ENCODE results near the gene PLEKHH1. TPM values are rescaled to one million over a fixed set of nuclear protein-coding genes. Genes with fewer than 3 reads are reported as not detected.

Gene PLEKHH1
- total and polyA plus RNA-seq, 3 experiments from 2014 or later, result 0.77 to 0.86 TPM; not detected in 1

DNA sequence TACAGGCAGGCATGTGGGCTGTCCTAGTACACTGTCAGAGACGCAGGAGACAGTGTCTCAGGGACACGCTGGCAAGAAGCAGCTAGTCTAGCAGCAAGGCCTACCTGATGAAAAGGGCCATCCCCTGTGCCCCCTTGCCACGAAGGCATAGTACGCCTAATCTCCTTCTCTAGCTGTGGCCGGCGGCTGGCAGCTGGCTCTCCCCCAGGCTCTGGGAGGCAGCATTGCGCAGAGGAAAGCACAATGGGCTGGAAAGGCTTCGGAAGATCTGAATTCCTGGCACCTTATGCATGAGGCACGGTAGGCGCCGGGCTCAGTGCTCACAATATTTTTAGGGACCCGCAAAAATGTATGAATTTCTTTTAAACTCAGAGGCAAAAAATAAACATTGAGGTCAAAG is 16.0 kb upstream of the PLEKHH1 start:
- Histone ChIP-seq H3K4me3 (ENCODE audit: low read length) (no peak overlapping the region), H3K4me1 (ENCODE audit: insufficient read depth, low read length) (peaks cover 26% of the 10 kb centered on the region), H3K27me3 (ENCODE audit: insufficient read depth, low read length, poor library complexity, severe bottlenecking) (no peaks in the 10 kb centered on the region), H3K9me3 (ENCODE audit: low read length) (no peaks in the 10 kb centered on the region), H3K27ac (ENCODE audit: low read depth, low read length) (no peak overlapping the region), H3K36me3 (ENCODE audit: insufficient read depth, low read length) (no peaks in the 10 kb centered on the region)
- Mint-ChIP-seq H3K36me3 (peaks cover 0 to 2% (median 1%) of the 10 kb centered on the region in 3 donors), H3K4me1 (peaks cover 24 to 42% (median 28%) of the 10 kb centered on the region in 3 donors), H3K27ac (peak overlapping the region in 3 of 8 donors; percentile 7 to 72 (median 22)), H3K4me3 (peak overlapping the region; percentile 24 to 96 (median 59)), H3K9me3 (no peaks in the 10 kb centered on the region), H3K27me3 (peaks cover 3 to 9% of the 10 kb centered on the region in 2 donors)
- no peak for DNase-seq
- ChIA-PET CTCF (interaction anchor here (1.0 to 1.2 kb wide), 3 partner anchors 9 to 29 kb away, joined by 3 to 7 read pairs (median 4); partner anchors contain the start of gene TMEM229B), POLR2A (no interaction called here)

DNA sequence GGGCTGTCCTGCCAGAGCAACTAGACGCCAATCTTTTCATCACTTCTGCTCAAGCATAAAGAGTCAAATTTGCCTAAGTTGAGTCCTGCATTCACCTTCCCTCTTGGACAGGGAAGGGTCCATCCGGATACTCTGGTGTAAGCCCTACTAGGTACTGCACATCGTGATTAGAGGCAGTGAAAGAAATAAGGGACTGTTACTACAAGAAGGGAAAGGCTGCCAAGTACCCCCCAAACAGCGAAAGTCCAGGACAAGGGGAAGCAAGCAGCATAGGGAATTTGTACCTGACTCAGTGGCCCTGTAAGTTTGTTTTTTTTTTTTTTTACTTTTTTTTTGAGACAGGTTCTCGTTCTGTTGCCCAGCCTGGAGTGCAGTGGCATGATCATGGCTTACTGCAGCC is 13.7 kb upstream of the PLEKHH1 start:
- Mint-ChIP-seq H3K9me3 (no peaks in the 10 kb centered on the region), H3K4me3 (no peak overlapping the region), H3K27me3 (peaks cover 15 to 27% of the 10 kb centered on the region in 2 donors), H3K4me1 (peaks cover 6 to 18% (median 13%) of the 10 kb centered on the region in 3 donors), H3K27ac (no peak overlapping the region), H3K36me3 (peaks cover 0 to 2% (median 1%) of the 10 kb centered on the region in 3 donors)
- no peaks in the 10 kb centered on the region for H3K27me3 ChIP-seq (ENCODE audit: insufficient read depth, low read length, poor library complexity, severe bottlenecking)
- CTCF ChIA-PET, result interaction anchor here (1.0 kb wide), 1 partner anchor 14 kb away, joined by 4 read pairs; the partner anchor contains the start of gene PLEKHH1
- H3K27ac ChIP-seq (ENCODE audit: low read depth, low read length), result no peak overlapping the region
- H3K36me3 ChIP-seq (ENCODE audit: insufficient read depth, low read length), result no peaks in the 10 kb centered on the region
- DNase-seq, result no peak
- POLR2A ChIA-PET, result interaction anchor here (0.7 kb wide), 1 partner anchor 13 kb away, joined by 7 read pairs; no protein-coding TSS in a partner anchor
- H3K4me1 ChIP-seq (ENCODE audit: insufficient read depth, low read length), result peaks cover 11% of the 10 kb centered on the region
- H3K9me3 ChIP-seq (ENCODE audit: low read length), result no peaks in the 10 kb centered on the region
- no peak overlapping the region for H3K4me3 ChIP-seq (ENCODE audit: low read length)

DNA sequence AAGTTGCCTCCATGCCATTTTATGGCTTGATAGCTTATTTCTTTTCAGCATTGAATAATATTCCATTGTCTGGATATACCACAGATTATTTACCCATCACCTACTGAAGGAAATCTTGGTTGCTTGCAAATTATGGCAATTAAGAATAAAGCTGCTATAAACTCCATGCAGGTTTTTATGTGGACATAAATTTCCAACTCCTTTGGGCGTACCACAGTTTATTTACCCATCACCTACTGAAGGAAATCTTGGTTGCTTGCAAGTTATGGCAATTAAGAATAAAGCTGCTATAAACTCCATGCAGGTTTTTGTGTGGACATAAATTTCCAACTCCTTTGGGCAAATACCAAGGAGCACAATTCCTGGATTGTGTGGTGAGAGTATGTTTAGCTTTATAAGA is 12.6 kb upstream of the PLEKHH1 start:
- Histone ChIP-seq H3K36me3 (ENCODE audit: insufficient read depth, low read length) (no peaks in the 10 kb centered on the region), H3K4me3 (ENCODE audit: low read length) (no peak overlapping the region), H3K27me3 (ENCODE audit: insufficient read depth, low read length, poor library complexity, severe bottlenecking) (no peaks in the 10 kb centered on the region), H3K4me1 (ENCODE audit: insufficient read depth, low read length) (peaks cover 9% of the 10 kb centered on the region), H3K27ac (ENCODE audit: low read depth, low read length) (no peak overlapping the region), H3K9me3 (ENCODE audit: low read length) (no peaks in the 10 kb centered on the region)
- ChIA-PET CTCF (interaction anchor here (0.6 to 1.5 kb wide), 3 partner anchors 13 to 93 kb away, joined by 3 to 4 read pairs (median 3); partner anchors contain the start of gene PLEKHH1), POLR2A (no interaction called here)
- H3K27ac Mint-ChIP-seq, result no peak overlapping the region
- H3K27me3 Mint-ChIP-seq, result peaks cover 13 to 35% of the 10 kb centered on the region in 2 donors
- peak overlapping the region in 1 of 7 donors; percentile 64 for H3K4me3 Mint-ChIP-seq
- H3K36me3 Mint-ChIP-seq, result peaks cover 0 to 1% (median 0%) of the 10 kb centered on the region in 3 donors
- no peak for DNase-seq
- H3K4me1 Mint-ChIP-seq, result peaks cover 6 to 15% (median 12%) of the 10 kb centered on the region in 3 donors
- H3K9me3 Mint-ChIP-seq, result no peaks in the 10 kb centered on the region

DNA sequence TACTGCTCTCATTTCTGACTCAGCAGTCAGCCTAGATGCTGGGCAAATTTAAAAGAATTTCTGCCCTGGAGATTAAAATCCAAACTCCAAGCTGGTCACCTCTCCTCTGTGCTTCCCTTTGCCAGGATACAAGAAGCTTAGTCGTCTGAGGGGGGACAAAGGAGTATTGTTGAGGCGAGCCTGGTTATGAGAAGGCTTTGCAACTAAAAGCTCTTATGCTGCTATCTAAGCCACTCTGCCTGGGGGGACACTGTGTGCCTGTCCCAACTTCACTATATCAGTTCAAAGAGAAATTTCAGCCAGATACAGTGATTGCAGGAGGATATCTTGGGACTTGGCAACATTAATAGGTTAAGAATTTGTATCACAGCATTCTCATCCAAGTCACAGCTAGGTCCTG is 10.8 kb upstream of the PLEKHH1 start:
- H3K4me1 ChIP-seq (ENCODE audit: insufficient read depth, low read length), result no peaks in the 10 kb centered on the region
- H3K9me3 Mint-ChIP-seq, result no peaks in the 10 kb centered on the region
- no peak overlapping the region for H3K27ac ChIP-seq (ENCODE audit: low read depth, low read length)
- H3K27me3 Mint-ChIP-seq, result peaks cover 16 to 46% of the 10 kb centered on the region in 2 donors
- H3K36me3 Mint-ChIP-seq, result peaks cover 0 to 1% (median 0%) of the 10 kb centered on the region in 3 donors
- no peak overlapping the region for H3K4me3 ChIP-seq (ENCODE audit: low read length)
- H3K27ac Mint-ChIP-seq, result no peak overlapping the region
- ChIA-PET CTCF (interaction anchor here (1.2 to 1.5 kb wide), 2 partner anchors 49 to 95 kb away, joined by 4 to 5 read pairs; no protein-coding TSS in a partner anchor), POLR2A (no interaction called here)
- peaks cover 0 to 3% (median 0%) of the 10 kb centered on the region in 3 donors for H3K4me1 Mint-ChIP-seq
- no peak overlapping the region for H3K4me3 Mint-ChIP-seq
- no peaks in the 10 kb centered on the region for H3K36me3 ChIP-seq (ENCODE audit: insufficient read depth, low read length)
- H3K27me3 ChIP-seq (ENCODE audit: insufficient read depth, low read length, poor library complexity, severe bottlenecking), result no peaks in the 10 kb centered on the region
- DNase-seq, result no peak
- no peaks in the 10 kb centered on the region for H3K9me3 ChIP-seq (ENCODE audit: low read length)

DNA sequence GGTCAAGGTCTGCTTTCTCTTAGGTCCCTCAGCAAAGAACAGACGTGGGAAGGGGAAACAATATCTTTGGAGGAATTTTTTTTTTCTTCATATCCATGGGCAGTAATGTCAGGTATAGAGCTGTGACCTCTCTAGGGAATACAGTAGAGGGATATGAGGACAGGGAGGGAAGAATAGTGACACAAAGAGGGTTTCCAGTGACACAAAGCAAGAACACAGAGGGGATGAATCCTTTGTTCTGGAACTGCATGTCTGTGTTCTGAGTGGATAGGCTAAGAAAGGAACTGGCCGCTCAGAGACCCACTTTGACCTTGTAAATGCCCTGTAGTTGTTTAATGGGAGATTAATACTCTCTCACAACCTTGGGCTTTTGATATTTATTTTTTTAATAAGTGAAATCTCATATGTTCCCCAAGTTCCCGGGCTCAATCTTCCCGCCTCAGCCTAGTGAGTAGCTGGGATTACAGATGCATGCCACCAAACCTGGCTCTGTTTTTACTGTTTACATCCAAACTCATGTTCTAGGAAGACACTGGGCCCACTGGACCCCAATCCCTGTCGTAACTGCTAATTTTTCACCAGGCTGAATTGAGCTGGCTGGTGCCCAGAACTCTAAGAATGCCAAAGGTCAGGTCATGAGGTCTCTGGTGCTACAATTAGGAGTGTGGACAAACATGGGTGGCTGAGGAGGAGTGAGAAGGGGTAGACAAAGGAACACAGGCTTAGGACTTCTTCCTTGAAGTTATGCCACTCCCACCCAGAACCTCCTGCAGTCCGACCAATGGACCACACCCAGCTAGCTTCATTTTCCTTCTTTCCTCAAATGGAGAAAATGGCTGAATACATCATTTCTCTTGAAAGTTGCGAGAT is 9.1 kb upstream of the PLEKHH1 start:
- H3K36me3 ChIP-seq (ENCODE audit: insufficient read depth, low read length), result no peaks in the 10 kb centered on the region
- no peaks in the 10 kb centered on the region for H3K4me1 ChIP-seq (ENCODE audit: insufficient read depth, low read length)
- H3K9me3 ChIP-seq (ENCODE audit: low read length), result no peaks in the 10 kb centered on the region
- POLR2A ChIA-PET, result no interaction called here
- no peak overlapping the region for H3K4me3 Mint-ChIP-seq
- H3K27ac ChIP-seq (ENCODE audit: low read depth, low read length), result no peak overlapping the region
- H3K27me3 Mint-ChIP-seq, result peaks cover 22 to 46% of the 10 kb centered on the region in 2 donors
- no peak overlapping the region for H3K4me3 ChIP-seq (ENCODE audit: low read length)
- H3K36me3 Mint-ChIP-seq, result peaks cover 0 to 1% (median 0%) of the 10 kb centered on the region in 3 donors
- H3K9me3 Mint-ChIP-seq, result no peaks in the 10 kb centered on the region
- no peak overlapping the region for H3K27ac Mint-ChIP-seq
- peaks cover 0 to 3% (median 0%) of the 10 kb centered on the region in 3 donors for H3K4me1 Mint-ChIP-seq
- DNase-seq, result no peak
- H3K27me3 ChIP-seq (ENCODE audit: insufficient read depth, low read length, poor library complexity, severe bottlenecking), result no peaks in the 10 kb centered on the region
- CTCF ChIA-PET, result interaction anchor here (1.2 to 1.7 kb wide), 2 partner anchors 47 to 96 kb away, joined by 3 to 4 read pairs; no protein-coding TSS in a partner anchor

DNA sequence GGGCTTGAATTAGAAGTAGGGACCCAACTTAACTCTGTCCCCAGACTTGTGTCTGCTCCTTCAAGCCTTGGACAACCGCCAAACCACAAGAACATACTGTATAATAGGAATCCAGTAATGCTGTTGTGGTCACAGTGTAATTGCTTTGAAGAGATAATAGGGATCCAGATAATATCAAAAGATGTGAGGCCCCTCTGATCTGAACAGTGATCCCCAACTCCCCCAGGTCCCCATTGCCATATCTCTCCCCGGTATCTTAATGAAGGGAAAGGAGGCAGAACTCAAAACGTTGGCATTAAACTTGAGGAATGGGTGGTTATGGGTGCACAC is 8.5 kb upstream of the PLEKHH1 start:
- H3K27me3 ChIP-seq (ENCODE audit: insufficient read depth, low read length, poor library complexity, severe bottlenecking), result no peaks in the 10 kb centered on the region
- DNase-seq, result no peak
- no peaks in the 10 kb centered on the region for H3K9me3 ChIP-seq (ENCODE audit: low read length)
- CTCF ChIA-PET, result interaction anchor here (1.2 to 1.7 kb wide), 2 partner anchors 47 to 97 kb away, joined by 3 to 4 read pairs; no protein-coding TSS in a partner anchor
- no peaks in the 10 kb centered on the region for H3K4me1 ChIP-seq (ENCODE audit: insufficient read depth, low read length)
- Mint-ChIP-seq H3K4me1 (peaks cover 0 to 3% (median 0%) of the 10 kb centered on the region in 3 donors), H3K27me3 (peaks cover 27 to 46% of the 10 kb centered on the region in 2 donors), H3K9me3 (no peaks in the 10 kb centered on the region), H3K36me3 (peaks cover 0 to 1% (median 0%) of the 10 kb centered on the region in 3 donors), H3K4me3 (no peak overlapping the region), H3K27ac (no peak overlapping the region)
- no peaks in the 10 kb centered on the region for H3K36me3 ChIP-seq (ENCODE audit: insufficient read depth, low read length)
- POLR2A ChIA-PET, result no interaction called here
- no peak overlapping the region for H3K27ac ChIP-seq (ENCODE audit: low read depth, low read length)
- H3K4me3 ChIP-seq (ENCODE audit: low read length), result no peak overlapping the region

DNA sequence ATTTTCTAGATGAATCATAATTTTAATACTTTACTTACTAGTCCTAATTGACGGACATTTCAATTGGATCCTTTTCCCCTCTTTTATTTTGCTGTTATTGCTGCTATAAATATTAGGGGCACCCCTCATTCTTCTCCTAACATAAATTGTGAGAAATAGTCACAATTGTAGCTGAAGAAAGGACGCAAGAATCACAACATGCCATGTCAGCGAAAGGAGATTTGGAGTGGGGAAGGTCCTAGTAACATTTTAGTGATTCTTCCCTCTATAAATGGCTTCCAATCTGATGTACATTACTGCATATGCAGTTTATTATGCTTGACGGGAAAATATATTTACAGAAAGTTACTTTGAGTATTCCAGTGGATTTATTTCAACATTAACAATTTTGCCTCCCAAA is 7.7 kb upstream of the PLEKHH1 start:
- H3K27ac Mint-ChIP-seq, result no peak overlapping the region
- H3K9me3 Mint-ChIP-seq, result no peaks in the 10 kb centered on the region
- DNase-seq, result no peak
- H3K27ac ChIP-seq (ENCODE audit: low read depth, low read length), result no peak overlapping the region
- no peaks in the 10 kb centered on the region for H3K9me3 ChIP-seq (ENCODE audit: low read length)
- H3K27me3 Mint-ChIP-seq, result peaks cover 27 to 46% of the 10 kb centered on the region in 2 donors
- no peak overlapping the region for H3K4me3 Mint-ChIP-seq
- H3K36me3 Mint-ChIP-seq, result peaks cover 0 to 1% (median 0%) of the 10 kb centered on the region in 3 donors
- no peaks in the 10 kb centered on the region for H3K4me1 ChIP-seq (ENCODE audit: insufficient read depth, low read length)
- POLR2A ChIA-PET, result no interaction called here
- H3K4me1 Mint-ChIP-seq, result peaks cover 0 to 3% (median 0%) of the 10 kb centered on the region in 3 donors
- H3K27me3 ChIP-seq (ENCODE audit: insufficient read depth, low read length, poor library complexity, severe bottlenecking), result no peaks in the 10 kb centered on the region
- no peaks in the 10 kb centered on the region for H3K36me3 ChIP-seq (ENCODE audit: insufficient read depth, low read length)
- no peak overlapping the region for H3K4me3 ChIP-seq (ENCODE audit: low read length)
- CTCF ChIA-PET, result interaction anchor here (1.2 to 2.0 kb wide), 5 partner anchors 9 to 98 kb away, joined by 3 to 9 read pairs (median 5); partner anchors contain the start of gene PIGH

DNA sequence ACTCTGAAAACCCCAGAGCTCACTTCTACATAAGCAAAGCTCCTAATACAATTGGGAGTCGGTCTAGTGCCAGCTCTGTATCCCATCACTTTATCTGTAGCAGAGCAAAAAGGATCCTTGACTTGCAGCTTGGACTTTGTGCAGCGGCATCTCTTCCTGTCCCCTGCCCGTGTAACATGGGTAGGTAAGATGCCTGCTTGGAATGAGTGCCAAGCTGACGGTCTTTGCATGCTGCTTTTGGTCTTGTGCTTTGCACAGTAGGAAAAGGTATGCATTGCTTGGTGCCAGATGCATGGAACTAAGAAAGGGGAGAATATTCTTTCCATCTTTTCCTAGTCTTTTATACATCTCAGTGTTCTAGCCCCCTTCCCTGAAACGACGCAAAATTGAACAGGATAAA is 6.9 kb upstream of the PLEKHH1 start:
- H3K4me3 Mint-ChIP-seq, result no peak overlapping the region
- DNase-seq, result no peak
- Histone ChIP-seq H3K9me3 (ENCODE audit: low read length) (no peaks in the 10 kb centered on the region), H3K4me1 (ENCODE audit: insufficient read depth, low read length) (no peaks in the 10 kb centered on the region), H3K36me3 (ENCODE audit: insufficient read depth, low read length) (no peaks in the 10 kb centered on the region), H3K27me3 (ENCODE audit: insufficient read depth, low read length, poor library complexity, severe bottlenecking) (no peaks in the 10 kb centered on the region), H3K27ac (ENCODE audit: low read depth, low read length) (no peak overlapping the region), H3K4me3 (ENCODE audit: low read length) (no peak overlapping the region)
- H3K4me1 Mint-ChIP-seq, result peaks cover 0 to 3% (median 0%) of the 10 kb centered on the region in 3 donors
- peaks cover 29 to 41% of the 10 kb centered on the region in 2 donors for H3K27me3 Mint-ChIP-seq
- ChIA-PET CTCF (interaction anchor here (1.0 to 3.6 kb wide), 15 partner anchors 9 to 178 kb away, joined by 3 to 38 read pairs (median 5); partner anchors contain the start of gene PIGH), POLR2A (no interaction called here)
- H3K36me3 Mint-ChIP-seq, result peaks cover 0 to 1% (median 0%) of the 10 kb centered on the region in 3 donors
- no peak overlapping the region for H3K27ac Mint-ChIP-seq
- H3K9me3 Mint-ChIP-seq, result no peaks in the 10 kb centered on the region

Measured in CD8-positive, alpha-beta memory T cell (primary cell).